A375 (cell line): ENCODE data around the gene RNF138. TPM values are rescaled to one million over a fixed set of nuclear protein-coding genes. Genes with fewer than 3 reads are reported as not detected.

Source experiments
- small RNA-seq: library from RNA; depleted of rRNA; stranded (forward); fragments of <200 nt; gene quantifications from one replicate; pipeline ENCODE3, GENCODE V24; 2014
- total RNA-seq: library from RNA; depleted of rRNA; stranded (reverse); fragments of >200 nt; shearing (Covaris generic); gene quantifications from 2 replicates; pipeline ENCODE4 v1.2.3, GENCODE V29; 2014; rRNA removed

The RNF138 gene, protein sequence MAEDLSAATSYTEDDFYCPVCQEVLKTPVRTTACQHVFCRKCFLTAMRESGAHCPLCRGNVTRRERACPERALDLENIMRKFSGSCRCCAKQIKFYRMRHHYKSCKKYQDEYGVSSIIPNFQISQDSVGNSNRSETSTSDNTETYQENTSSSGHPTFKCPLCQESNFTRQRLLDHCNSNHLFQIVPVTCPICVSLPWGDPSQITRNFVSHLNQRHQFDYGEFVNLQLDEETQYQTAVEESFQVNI
- total RNA-seq, result 23.4 and 30.7 TPM in 2 replicates

DNA sequence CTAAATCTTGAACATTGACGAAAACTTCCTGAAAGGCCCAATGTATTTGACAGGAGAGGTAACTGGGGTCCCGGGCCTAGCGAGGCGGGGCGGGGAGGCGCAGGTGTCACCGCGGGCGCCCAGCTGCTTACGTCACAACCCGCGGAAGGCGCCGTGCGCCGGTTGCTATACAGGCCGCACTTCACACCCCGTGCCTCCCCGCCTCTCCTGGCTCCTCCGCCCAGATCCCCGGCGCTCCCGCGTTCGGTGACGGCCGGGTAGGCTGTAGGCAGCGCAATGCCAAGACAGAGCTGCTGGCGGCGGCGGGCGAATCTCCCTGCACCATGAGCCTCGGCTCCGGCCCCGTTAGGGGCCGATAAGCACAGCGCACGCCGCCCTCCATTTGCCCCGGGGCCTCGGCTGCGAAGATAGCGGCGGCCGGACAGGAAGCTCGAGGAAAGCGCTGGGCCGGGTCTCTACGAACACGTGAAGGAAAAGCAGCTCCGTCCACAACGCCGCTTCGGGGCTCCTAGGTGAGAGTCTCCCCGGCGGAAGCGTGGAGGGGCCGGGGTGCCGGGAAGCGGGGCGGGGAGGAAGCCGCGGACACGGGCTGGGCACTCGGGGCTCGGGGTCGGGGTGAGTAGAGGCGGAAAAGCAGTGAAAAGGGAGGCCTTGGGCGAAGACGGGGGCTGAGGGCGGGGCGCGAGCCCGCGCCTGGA lies at the start of gene RNF138:
TSS of gene RNF138 (plus strand) at position 151 of the 698 bp plus-strand sequence. CDS start 903 bp downstream, outside the sequence.

Small RNA genes lying within 50 kb of the gene (small RNA-seq; reads per million reads assigned to genes)
- gene RNA5SP453, result 0.17 reads per million

Other genes starting within 250 kb of the RNF138 start
- 9.5 and 14.9 TPM in 2 replicates for gene TRAPPC8, start 148.7 kb upstream of the RNF138 start, total RNA-seq
- gene RNF125, start 73.0 kb upstream of the RNF138 start, total RNA-seq, result 8.8 and 11.3 TPM in 2 replicates
- not detected in 2 replicates for gene MEP1B, start 98.2 kb downstream of the RNF138 start, total RNA-seq